ENCODE results near the gene SLC7A6OS.

Gene SLC7A6OS

DNA sequence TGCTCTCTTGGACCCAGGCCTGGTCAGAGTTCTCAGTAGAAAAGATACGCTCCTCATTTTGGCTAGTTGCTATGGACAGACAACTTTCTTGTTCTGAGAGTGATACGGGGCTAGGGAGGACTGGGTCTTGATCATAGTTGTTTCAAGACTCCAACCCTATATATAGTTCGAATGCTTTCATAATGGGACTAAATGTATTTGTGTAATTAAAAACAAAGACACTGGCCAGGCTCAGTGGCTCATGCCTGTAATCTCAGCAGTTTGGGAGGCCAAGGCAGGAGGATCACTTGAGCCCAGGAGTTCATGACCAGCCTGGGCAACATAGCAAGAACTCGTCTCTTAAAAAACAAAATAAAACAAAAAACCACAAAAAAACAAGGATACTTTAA, 28.7 kb downstream of the SLC7A6OS start:
- H3K4me3 ChIP-seq (ENCODE audit: low read length): no peak overlapping the region
- no peak for DNase-seq (ENCODE audit: low read depth)
- TF ChIP-seq, protein P1, sequence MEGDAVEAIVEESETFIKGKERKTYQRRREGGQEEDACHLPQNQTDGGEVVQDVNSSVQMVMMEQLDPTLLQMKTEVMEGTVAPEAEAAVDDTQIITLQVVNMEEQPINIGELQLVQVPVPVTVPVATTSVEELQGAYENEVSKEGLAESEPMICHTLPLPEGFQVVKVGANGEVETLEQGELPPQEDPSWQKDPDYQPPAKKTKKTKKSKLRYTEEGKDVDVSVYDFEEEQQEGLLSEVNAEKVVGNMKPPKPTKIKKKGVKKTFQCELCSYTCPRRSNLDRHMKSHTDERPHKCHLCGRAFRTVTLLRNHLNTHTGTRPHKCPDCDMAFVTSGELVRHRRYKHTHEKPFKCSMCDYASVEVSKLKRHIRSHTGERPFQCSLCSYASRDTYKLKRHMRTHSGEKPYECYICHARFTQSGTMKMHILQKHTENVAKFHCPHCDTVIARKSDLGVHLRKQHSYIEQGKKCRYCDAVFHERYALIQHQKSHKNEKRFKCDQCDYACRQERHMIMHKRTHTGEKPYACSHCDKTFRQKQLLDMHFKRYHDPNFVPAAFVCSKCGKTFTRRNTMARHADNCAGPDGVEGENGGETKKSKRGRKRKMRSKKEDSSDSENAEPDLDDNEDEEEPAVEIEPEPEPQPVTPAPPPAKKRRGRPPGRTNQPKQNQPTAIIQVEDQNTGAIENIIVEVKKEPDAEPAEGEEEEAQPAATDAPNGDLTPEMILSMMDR (conservative IDR thresholded peaks at IDR 0.05; ENCODE audit: low read depth, low read length): no peak

DNA sequence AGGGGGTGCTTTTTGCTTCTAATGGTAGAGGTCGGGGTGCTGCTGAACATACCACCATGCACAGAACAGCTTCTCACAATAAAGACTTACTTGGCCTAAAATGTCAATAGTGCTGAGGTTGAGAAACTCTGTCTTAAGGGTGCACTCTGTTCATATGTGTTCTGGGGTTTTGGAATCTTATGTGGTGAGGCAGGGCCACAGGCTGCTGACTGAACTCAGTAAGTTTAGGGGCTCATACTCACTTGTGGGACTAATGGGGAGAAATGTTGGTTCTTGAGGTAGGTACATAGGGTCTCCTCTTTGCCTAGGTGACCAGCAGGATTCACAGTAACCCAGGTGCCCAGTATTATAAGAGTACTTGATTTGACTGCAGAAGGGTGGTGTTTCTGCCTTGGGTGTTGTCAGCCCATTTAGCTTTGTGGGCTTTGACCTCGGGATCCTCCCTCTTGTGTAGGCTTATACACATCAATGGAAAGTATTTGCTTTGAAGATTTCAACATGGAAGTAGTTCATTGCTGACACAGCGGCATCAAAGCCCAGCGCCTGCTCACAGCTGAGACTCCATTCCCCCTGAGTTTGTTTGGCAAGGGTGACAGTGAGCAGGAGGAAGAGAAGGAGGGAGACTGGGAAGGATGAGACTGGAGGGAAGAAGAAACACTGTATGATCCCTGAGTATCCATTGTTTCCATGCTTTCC, 29.2 kb downstream of the SLC7A6OS start:
- TF ChIP-seq, protein P1 (conservative IDR thresholded peaks at IDR 0.05; ENCODE audit: low read depth, low read length): no peak
- no peak for DNase-seq (ENCODE audit: low read depth)
- no peak overlapping the region for H3K4me3 ChIP-seq (ENCODE audit: low read length)

DNA sequence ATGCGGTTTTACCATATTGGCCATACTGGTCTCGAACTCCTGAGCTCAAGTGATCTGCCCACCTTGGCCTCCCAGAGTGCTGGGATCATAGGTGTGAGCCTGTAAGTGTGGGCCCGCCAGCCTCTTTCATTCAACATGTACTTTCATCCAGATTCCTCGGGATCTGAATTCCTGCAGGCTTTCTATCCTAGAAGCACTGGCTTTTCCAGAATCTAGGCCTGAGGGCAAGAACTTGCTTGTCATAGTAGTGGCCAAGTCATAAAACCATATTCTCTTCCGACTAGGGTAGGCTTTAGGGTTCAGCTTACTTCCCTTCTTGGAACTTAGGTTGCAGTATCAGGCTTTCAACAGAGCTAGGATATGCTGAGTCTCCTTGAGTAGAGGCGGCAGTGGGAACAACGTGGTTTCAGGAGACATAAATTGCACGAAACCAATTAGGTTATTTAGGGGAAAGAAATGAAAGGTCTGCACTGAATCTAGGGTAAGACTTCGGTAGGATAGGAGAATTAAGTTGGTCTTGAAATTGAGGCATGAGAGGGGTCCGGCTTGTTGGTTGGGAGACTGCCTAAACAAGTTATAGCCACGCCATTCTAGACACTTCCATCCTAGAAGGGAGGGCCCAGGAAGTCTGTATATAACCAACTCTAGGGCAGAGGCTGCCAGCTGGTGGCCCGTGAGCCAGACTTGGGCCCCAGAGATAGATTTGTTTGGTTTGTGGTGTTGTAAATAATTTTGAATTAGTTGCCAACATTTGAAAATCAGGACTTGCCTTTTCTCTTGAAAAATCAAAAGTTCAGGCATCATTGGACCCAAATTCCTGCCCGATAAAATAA, 30.8 kb downstream of the SLC7A6OS start:
- no peak for DNase-seq (ENCODE audit: low read depth)
- TF ChIP-seq, protein P1 (conservative IDR thresholded peaks at IDR 0.05; ENCODE audit: low read depth, low read length): no peak

DNA sequence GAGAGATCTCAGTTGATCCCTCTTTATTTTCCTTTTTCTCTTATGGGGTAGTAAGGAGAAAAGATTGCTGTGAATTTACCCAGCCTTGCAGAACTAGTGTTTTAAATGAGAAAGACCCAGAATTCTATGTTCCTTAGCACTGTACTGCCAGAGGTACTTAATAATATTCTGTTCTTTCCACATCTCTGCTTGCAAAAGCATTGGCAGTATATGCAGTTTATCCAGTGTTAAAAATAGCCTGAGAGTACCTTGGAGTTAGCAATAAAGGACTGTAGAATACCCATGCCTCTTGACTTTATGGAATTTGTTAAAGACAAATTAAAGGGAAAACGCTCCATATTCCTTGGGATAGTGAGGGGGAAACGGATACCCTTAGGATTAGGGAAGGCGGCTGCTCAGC, 34.5 kb downstream of the SLC7A6OS start:
- DNase-seq (ENCODE audit: low read depth): no peak
- TF ChIP-seq, protein P1 (conservative IDR thresholded peaks at IDR 0.05; ENCODE audit: low read depth, low read length): no peak
- no peak overlapping the region for H3K4me3 ChIP-seq (ENCODE audit: low read length)

More for the DNA sequence above, 30.8 kb downstream of the SLC7A6OS start:
- H3K4me3 ChIP-seq (ENCODE audit: low read length): no peak overlapping the region

GRCh38 chr16:68275611-68276191, 35.0 kb downstream of the SLC7A6OS start:
- no peak for DNase-seq (ENCODE audit: low read depth)
- H3K4me3 ChIP-seq (ENCODE audit: low read length): no peak overlapping the region
- TF ChIP-seq, protein P1 (conservative IDR thresholded peaks at IDR 0.05; ENCODE audit: low read depth, low read length): no peak

- no peak overlapping the region for H3K4me3 ChIP-seq (ENCODE audit: low read length)
- TF ChIP-seq, protein P1 (conservative IDR thresholded peaks at IDR 0.05; ENCODE audit: low read depth, low read length): no peak
- no peak for DNase-seq (ENCODE audit: low read depth)
Observed at GRCh38 chr16:68274441-68274840, 36.3 kb downstream of the SLC7A6OS start.

Measured in retinal pigment epithelial cell (primary cell).